ENCODE measurements around the gene ISG15. TPM values are rescaled to one million over a fixed set of nuclear protein-coding genes. Genes with fewer than 3 reads are reported as not detected.

ISG15 gene
- total and polyA plus RNA-seq, 8 donors, result 8.3 to 90.0 (median 15.7) TPM

GRCh38 chr1:969260-969855 is 43.9 kb upstream of the ISG15 start:
- Histone ChIP-seq H3K9me3 (no peaks in the 10 kb centered on the region), H3K27ac (no peak overlapping the region), H3K4me3 (no peak overlapping the region), H3K27me3 (peaks cover 24 to 88% of the 10 kb centered on the region in 2 donors), H3K36me3 (peaks cover 0 to 4% of the 10 kb centered on the region in 2 donors), H3K4me1 (peaks cover 6 to 19% of the 10 kb centered on the region in 2 donors)
- ATAC-seq, result no peak
- intact Hi-C loops (cut with DNase I), result no loop called here
- TF ChIP-seq CTCF (IDR thresholded peaks at IDR 0.05), result no peak
- DNase-seq, result no peak

- no peak for DNase-seq
- intact Hi-C loops (cut with DNase I), result no loop called here
- ATAC-seq, result no peak
- Histone ChIP-seq H3K36me3 (no peaks in the 10 kb centered on the region), H3K27me3 (peaks cover 24 to 99% of the 10 kb centered on the region in 2 donors), H3K4me3 (no peak overlapping the region), H3K4me1 (peaks cover 6 to 19% of the 10 kb centered on the region in 2 donors), H3K27ac (no peak overlapping the region), H3K9me3 (no peaks in the 10 kb centered on the region)
- TF ChIP-seq CTCF (IDR thresholded peaks at IDR 0.05), result no peak
These were observed 42.9 kb upstream of the ISG15 start for GRCh38 chr1:970242-970972.

- ATAC-seq (no peak), DNase-seq (no peak)
- no peak for TF ChIP-seq CTCF (IDR thresholded peaks at IDR 0.05)
- intact Hi-C loops (cut with DNase I), result no loop called here
- peaks cover 7 to 19% of the 10 kb centered on the region in 2 donors for H3K4me1 ChIP-seq
- H3K27ac ChIP-seq, result no peak overlapping the region
- H3K36me3 ChIP-seq, result no peaks in the 10 kb centered on the region
- no peak overlapping the region for H3K4me3 ChIP-seq
- peaks cover 24 to 99% of the 10 kb centered on the region in 2 donors for H3K27me3 ChIP-seq
- H3K9me3 ChIP-seq, result no peaks in the 10 kb centered on the region
These were observed 42.1 kb upstream of the ISG15 start for GRCh38 chr1:970973-971730.

GRCh38 chr1:971751-972506 is 41.4 kb upstream of the ISG15 start:
- ATAC-seq, result no peak

More at GRCh38 chr1:971751-972506, 41.4 kb upstream of the ISG15 start:
- peaks cover 24 to 95% of the 10 kb centered on the region in 2 donors for H3K27me3 ChIP-seq
- peaks cover 5 to 14% of the 10 kb centered on the region in 2 donors for H3K4me1 ChIP-seq
- no peak overlapping the region for H3K4me3 ChIP-seq
- no peaks in the 10 kb centered on the region for H3K36me3 ChIP-seq
- no peak for DNase-seq
- no peaks in the 10 kb centered on the region for H3K9me3 ChIP-seq
- H3K27ac ChIP-seq, result no peak overlapping the region
- no peak for TF ChIP-seq CTCF (IDR thresholded peaks at IDR 0.05)
- intact Hi-C loops (cut with DNase I), result no loop called here
